Fibroblast of the aortic adventitia (primary cell): Measurements from ENCODE around the gene ZSCAN21. TPM values are rescaled to one million over a fixed set of nuclear protein-coding genes. Genes with fewer than 3 reads are reported as not detected.
A peak's percentile ranks its signal among the peaks of the same experiment; 100 is the strongest.
"Not testable (repeated sequence)": the region's sequence is repeated elsewhere in the genome, so short reads cannot be mapped to it uniquely, and the experiment has no call there.

Source experiments
- DNase-seq: peaks from one replicate; pipeline ENCODE4 v3.0.0-alpha.2; 2010; ENCODE audit warnings: low read depth
- H3K4me3 ChIP-seq: 2 replicates; pipeline ENCODE4 v1.5.1; 2011; ENCODE audit warnings: low read depth, mild to moderate bottlenecking, control low read depth, low read length, moderate library complexity
- total RNA-seq: library from RNA; depleted of rRNA; stranded (reverse); fragments of >200 nt; gene quantifications from 2 replicates; pipeline ENCODE4 v1.2.3, GENCODE V29; 2012; ENCODE audit warnings: low replicate concordance
- TF ChIP-seq, protein P1 (sequence below): IDR thresholded peaks from 2 replicates; pipeline ENCODE4 v1.5.1; 2011; ENCODE audit warnings: mild to moderate bottlenecking, low read length, control low read depth, inconsistent platforms; ENCODE audit not compliant: insufficient read depth

Gene ZSCAN21
- total RNA-seq, 1 donor = 9.3 TPM

DNA sequence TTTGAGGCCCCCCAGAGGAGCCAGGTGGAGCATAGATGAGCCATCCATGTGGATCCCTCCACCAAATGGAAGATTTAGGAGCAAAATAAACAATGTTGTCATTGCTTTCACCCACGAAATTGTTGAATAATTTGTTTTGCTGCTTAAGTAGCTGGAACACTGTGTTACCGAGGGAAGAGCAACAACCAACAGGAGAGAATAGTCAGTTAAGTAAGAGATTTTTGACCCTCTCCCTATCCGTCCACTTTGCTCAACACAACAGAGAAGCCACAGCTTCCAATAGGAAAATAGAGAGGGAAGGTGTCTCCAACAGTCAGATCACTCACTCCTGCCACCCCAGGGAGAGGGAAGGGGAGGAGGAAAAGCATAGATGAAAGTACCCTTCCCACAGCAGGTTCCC lies 38.1 kb upstream of the ZSCAN21 start:
- no peak for DNase-seq

DNA sequence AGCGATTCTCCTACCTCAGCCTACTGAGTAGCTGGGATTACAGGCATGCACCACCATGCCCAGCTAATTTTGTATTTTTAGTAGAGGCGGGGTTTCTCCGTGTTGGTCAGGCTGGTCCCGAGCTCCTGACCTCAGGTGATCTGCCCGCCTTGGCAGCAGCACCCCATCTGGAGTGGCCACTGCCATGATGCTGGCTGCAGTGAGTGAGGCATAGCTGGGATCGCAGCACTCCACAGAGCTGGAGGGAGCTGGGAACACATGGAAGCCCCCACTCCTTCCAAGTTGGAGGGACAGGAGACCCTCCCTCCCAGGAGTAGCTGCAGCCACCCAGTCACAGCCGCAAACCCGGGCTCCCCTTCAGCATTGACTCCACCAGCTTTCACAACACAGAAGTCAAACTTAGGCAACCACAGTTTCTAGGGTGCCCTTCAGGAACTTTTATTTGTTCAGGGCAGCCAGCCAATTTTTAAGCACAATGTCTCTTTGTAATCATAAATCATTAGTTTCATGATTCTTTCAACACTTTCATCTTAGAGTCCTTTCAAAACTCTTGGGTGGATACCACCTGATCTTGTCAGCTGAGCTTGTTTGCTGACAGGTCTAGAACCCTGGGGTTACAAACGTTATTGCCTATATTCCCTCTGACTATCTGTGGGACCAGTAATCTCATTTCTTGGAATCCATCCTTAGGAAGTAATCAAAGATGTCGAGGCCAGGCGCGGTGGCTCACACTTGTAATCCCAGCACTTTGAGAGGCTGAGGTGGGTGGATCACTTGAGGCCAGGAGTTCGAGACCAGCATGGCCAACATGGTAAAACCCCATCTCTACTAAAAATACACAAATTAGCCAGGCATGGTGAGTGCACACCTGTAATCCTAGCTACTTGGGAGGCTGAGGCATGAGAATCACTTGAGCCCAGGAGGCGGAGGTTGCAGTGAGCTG lies 36.9 kb upstream of the ZSCAN21 start:
- not testable (repeated sequence) for H3K4me3 ChIP-seq, DNase-seq

More for the DNA sequence above, 38.1 kb upstream of the ZSCAN21 start:
- H3K4me3 ChIP-seq = no peak overlapping the region
- TF ChIP-seq, protein P1, sequence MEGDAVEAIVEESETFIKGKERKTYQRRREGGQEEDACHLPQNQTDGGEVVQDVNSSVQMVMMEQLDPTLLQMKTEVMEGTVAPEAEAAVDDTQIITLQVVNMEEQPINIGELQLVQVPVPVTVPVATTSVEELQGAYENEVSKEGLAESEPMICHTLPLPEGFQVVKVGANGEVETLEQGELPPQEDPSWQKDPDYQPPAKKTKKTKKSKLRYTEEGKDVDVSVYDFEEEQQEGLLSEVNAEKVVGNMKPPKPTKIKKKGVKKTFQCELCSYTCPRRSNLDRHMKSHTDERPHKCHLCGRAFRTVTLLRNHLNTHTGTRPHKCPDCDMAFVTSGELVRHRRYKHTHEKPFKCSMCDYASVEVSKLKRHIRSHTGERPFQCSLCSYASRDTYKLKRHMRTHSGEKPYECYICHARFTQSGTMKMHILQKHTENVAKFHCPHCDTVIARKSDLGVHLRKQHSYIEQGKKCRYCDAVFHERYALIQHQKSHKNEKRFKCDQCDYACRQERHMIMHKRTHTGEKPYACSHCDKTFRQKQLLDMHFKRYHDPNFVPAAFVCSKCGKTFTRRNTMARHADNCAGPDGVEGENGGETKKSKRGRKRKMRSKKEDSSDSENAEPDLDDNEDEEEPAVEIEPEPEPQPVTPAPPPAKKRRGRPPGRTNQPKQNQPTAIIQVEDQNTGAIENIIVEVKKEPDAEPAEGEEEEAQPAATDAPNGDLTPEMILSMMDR = no peak

GRCh38 chr7:100013328-100013676 lies 36.3 kb upstream of the ZSCAN21 start:
- H3K4me3 ChIP-seq = no peak overlapping the region
- DNase-seq = no peak
- TF ChIP-seq, protein P1 = no peak

GRCh38 chr7:100015232-100016214 lies 34.1 kb upstream of the ZSCAN21 start, which contains the start of gene ZKSCAN1:
Gene ZKSCAN1 (plus strand): TSS chr7:100015596. CDS start chr7:100023507, 7,911 bp downstream.
- peak within 1 kb of the TSS; percentile 75 for H3K4me3 ChIP-seq
- TF ChIP-seq, protein P1 = no peak
- DNase-seq = peak; percentile 94

- TF ChIP-seq, protein P1 = no peak
- peak; percentile 13 for DNase-seq
- H3K4me3 ChIP-seq = peak overlapping the region; percentile 75
Observed at GRCh38 chr7:100016215-100016901, 33.2 kb upstream of the ZSCAN21 start.

- DNase-seq = no peak
- TF ChIP-seq, protein P1 = no peak
- peak overlapping the region; percentile 1 for H3K4me3 ChIP-seq
Observed at GRCh38 chr7:100017300-100017699, 32.3 kb upstream of the ZSCAN21 start.
